HG03108 (cell line): ENCODE results near the gene WNT7B.

Experiments
- ATAC-seq: cut with Tn5 transposase; IDR thresholded peaks from one replicate; pipeline ENCODE4 v1.9.1; 2021; ENCODE audit warnings: moderate library complexity; ENCODE audit not compliant: unreplicated experiment

WNT7B gene

GRCh38 chr22:45933506-45934167, 43.3 kb downstream of the WNT7B start:
- no peak for ATAC-seq

GRCh38 chr22:45932071-45932470, 44.9 kb downstream of the WNT7B start:
- no peak for ATAC-seq

GRCh38 chr22:45931042-45931441, 45.9 kb downstream of the WNT7B start:
- no peak for ATAC-seq

GRCh38 chr22:45930324-45930723, 46.6 kb downstream of the WNT7B start:
- ATAC-seq: no peak

GRCh38 chr22:45929649-45930048, 47.3 kb downstream of the WNT7B start:
- ATAC-seq: no peak

GRCh38 chr22:45928726-45929368, 48.1 kb downstream of the WNT7B start:
- ATAC-seq: no peak

GRCh38 chr22:45927059-45927458, 49.9 kb downstream of the WNT7B start:
- ATAC-seq: no peak

- no peak for ATAC-seq
Observed at GRCh38 chr22:45926433-45926832, 50.5 kb downstream of the WNT7B start.

- no peak for ATAC-seq
Observed at GRCh38 chr22:45925811-45926351, 51.1 kb downstream of the WNT7B start.

GRCh38 chr22:45923835-45924234, 53.1 kb downstream of the WNT7B start:
- ATAC-seq: no peak

- no peak for ATAC-seq
Observed at GRCh38 chr22:45923212-45923611, 53.8 kb downstream of the WNT7B start.

- no peak for ATAC-seq
Observed at GRCh38 chr22:45922661-45923060, 54.3 kb downstream of the WNT7B start.

- no peak for ATAC-seq
Observed at GRCh38 chr22:45922256-45922655, 54.7 kb downstream of the WNT7B start.

GRCh38 chr22:45919504-45920286, 57.3 kb downstream of the WNT7B start:
- ATAC-seq: no peak

- no peak for ATAC-seq
Observed at GRCh38 chr22:45918459-45919370, 58.2 kb downstream of the WNT7B start.

GRCh38 chr22:45917700-45918458, 59.1 kb downstream of the WNT7B start:
- no peak for ATAC-seq

GRCh38 chr22:45917146-45917545, 59.8 kb downstream of the WNT7B start:
- ATAC-seq: no peak

- ATAC-seq: no peak
Observed at GRCh38 chr22:45916515-45916914, 60.4 kb downstream of the WNT7B start.

GRCh38 chr22:45915841-45916240, 61.1 kb downstream of the WNT7B start:
- no peak for ATAC-seq

- ATAC-seq: no peak
Observed at GRCh38 chr22:45915151-45915550, 61.8 kb downstream of the WNT7B start.
